Measurements from ENCODE around the gene FZD2. TPM values are rescaled to one million over a fixed set of nuclear protein-coding genes. Genes with fewer than 3 reads are reported as not detected.
"Not testable (repeated sequence)": the region's sequence is repeated elsewhere in the genome, so short reads cannot be mapped to it uniquely, and the experiment has no call there.

FZD2 gene
- polyA plus RNA-seq (2011; rRNA removed) (25.8 and 26.9 TPM in 2 replicates), polyA plus RNA-seq (2017; fragmentation: RNase III; extraction: RNeasy Plus Mini Kit Qiagen cat#74134 plus additional on column Dnase treatment) (42.0 to 62.4 TPM (median 54.9 TPM) in 3 replicates), polyA minus RNA-seq (2011; rRNA and poly(A)+ RNA removed) (33.1 and 61.1 TPM in 2 replicates)
- polyA plus RNA-seq (2012; cell fraction: cytosol; rRNA removed) = 61.7 and 106 TPM in 2 replicates
- polyA plus RNA-seq (2012; cell fraction: nucleus; rRNA removed) = 144 and 234 TPM in 2 replicates

DNA sequence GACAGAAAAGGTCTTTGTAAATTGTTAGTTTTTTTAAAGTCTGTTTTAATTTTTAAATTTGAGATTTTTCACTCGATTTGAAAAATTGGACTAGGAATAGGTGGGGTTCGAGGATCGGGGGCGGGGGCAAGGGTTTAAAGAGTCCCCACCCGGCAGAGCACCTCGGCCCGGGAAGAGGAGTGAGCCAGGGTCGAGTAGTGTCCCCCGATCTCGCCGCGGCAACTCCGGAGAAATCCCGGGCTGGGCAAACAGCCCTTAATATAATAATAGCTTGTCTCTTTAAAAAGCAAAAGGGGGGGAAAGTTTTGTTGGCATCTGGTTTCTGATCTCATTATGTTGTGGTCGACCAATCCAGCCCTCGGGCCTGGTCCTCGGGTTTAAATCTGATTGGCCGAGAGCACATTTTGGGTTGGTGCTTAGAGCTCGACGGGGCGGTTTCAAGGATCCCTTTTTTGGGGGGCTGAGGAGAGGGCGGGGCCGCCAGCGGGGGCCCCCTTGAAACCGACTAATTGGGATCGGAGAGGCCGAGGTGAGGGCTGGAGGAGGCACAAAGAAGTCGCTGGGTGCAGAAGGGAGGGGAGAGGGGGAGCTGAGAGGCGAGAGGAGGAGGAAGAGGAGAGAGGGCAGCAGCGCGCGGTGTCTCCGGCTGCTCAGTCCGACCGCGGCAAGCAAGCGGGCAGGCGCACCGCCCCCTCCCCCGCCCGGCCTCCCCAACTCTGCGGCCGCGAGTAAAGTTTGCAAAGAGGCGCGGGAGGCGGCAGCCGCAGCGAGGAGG lies at the start of gene FZD2:
Gene FZD2 (plus strand): TSS at position 653 of the 775 bp plus-strand sequence. CDS start 205 bp downstream, outside the sequence.
- Histone ChIP-seq H3K9me3 (no peaks in the 10 kb centered on the region), H3K4me3 (peak within 1 kb of the TSS; percentile 56), H3K4me1 (peaks cover 65% of the 10 kb centered on the region), H3K4me2 (peak within 1 kb of the TSS; percentile 92), H3K27ac (peak within 1 kb of the TSS; percentile 94 to 95)
- peak; percentile 68 for TF ChIP-seq POLR2A (IDR thresholded peaks at IDR 0.05; ENCODE audit: low read length)
- 0 out of 2 replicates have a peak, but pooled peaks have one; percentile 44 for TF ChIP-seq RFX5 (IDR thresholded peaks at IDR 0.05)
- peak in 1 of 2 experiments; percentile 9; a peak in 3 of 5 replicates for TF ChIP-seq RAD21 (conservative IDR thresholded peaks at IDR 0.05 in 1 of 2, IDR thresholded peaks at IDR 0.05 in 1 of 2)
- no peak for TF ChIP-seq NPAS2 (CRISPR knock-in tag; IDR thresholded peaks at IDR 0.05; ENCODE audit: borderline replicate concordance)
- peak; percentile 44; the same call in 2 of the 3 replicates for TF ChIP-seq SMC3 (IDR thresholded peaks at IDR 0.05)
- TF ChIP-seq JUN (IDR thresholded peaks at IDR 0.05) = peak; percentile 3 to 75; a peak in 2 of 5 replicates
- no peak for TF ChIP-seq HDAC2 (IDR thresholded peaks at IDR 0.05)
- no peak for TF ChIP-seq FOSL2 (IDR thresholded peaks at IDR 0.05)
- TF ChIP-seq FOSL2 (CRISPR knock-in tag; IDR thresholded peaks at IDR 0.05) = 0 out of 2 replicates have a peak, but pooled peaks have one; percentile 13
- TF ChIP-seq PHF8 (IDR thresholded peaks at IDR 0.05; ENCODE audit: borderline replicate concordance, low read depth) = peak; percentile 35
- TF ChIP-seq, protein P1, sequence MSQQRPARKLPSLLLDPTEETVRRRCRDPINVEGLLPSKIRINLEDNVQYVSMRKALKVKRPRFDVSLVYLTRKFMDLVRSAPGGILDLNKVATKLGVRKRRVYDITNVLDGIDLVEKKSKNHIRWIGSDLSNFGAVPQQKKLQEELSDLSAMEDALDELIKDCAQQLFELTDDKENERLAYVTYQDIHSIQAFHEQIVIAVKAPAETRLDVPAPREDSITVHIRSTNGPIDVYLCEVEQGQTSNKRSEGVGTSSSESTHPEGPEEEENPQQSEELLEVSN (IDR thresholded peaks at IDR 0.05; ENCODE audit: borderline replicate concordance, low read depth) = peak; percentile 57; the same call in 1 of the 2 replicates
- 0 out of 2 replicates have a peak, but pooled peaks have one; percentile 27 for TF ChIP-seq MYC (IDR thresholded peaks at IDR 0.05; ENCODE audit: borderline replicate concordance, low read length)
- no peak for TF ChIP-seq GATA3 (IDR thresholded peaks at IDR 0.05; ENCODE audit: borderline replicate concordance)
- ChIA-PET POLR2A (interaction anchor here (0.6 to 5.0 kb wide), 20 partner anchors 11 to 495 kb away, joined by 3 to 110 read pairs (median 5); partner anchors contain the start of genes GPATCH8 and TMUB2), CTCF (interaction anchor here (0.5 to 6.4 kb wide), 12 partner anchors 8 to 87 kb away, joined by 3 to 81 read pairs (median 4); no protein-coding TSS in a partner anchor)
- ATAC-seq (peak; percentile 89 to 95), FAIRE-seq (peak; percentile 96), DNase-seq (ENCODE audit: low read depth in 1 of 2, low spot score in 1 of 2) (peak; percentile 98 to 99)
- WGBS (ENCODE audit: missing lambda C conversion rate) = under 1% methylated on average over 41 of the region's 49 CpGs

DNA sequence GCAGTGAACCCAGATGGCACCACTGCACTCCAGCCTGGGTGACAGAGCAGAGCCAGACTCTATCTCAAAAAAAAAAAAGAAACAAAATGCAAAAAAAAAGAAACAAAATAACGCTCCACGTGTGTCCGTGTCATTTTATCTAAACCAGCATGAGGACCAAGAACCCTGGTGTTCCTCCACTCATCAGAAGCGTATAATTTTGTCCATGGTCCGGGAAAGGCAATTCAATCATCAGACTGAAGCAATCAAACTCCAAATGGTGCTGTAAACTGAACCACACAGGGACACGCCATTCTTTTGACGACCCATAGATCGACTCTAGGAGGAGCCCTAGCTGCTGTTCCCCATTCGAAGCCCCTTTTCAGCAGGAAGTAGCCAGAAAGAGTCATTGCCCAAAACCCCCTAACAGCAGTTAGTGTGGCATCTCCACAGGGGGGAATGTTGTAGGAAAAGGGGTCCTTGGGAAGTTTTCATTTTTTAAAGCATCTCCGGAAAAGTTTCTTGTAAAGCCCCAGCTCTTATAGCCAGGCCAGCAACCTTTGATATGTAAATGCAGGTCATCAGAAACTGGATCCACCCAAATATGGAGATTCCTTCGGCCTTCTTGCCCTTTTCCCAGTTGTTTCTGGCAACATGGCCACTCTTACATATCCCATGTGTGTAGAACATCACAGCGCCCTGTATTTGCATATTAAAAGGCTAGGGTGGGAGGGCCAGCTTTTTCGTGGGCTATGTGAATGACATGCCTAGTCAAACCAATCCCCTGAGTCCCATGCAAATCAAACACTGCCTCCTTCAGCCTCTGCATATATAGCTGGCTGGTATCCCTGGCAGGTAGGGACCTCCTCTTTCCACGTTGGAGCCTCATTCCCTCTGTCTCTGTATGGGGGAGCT lies 45.8 kb upstream of the FZD2 start:
- H3K4me1 ChIP-seq, H3K4me3 ChIP-seq, FAIRE-seq, H3K27ac ChIP-seq, H3K9me3 ChIP-seq, H3K4me2 ChIP-seq: not testable (repeated sequence)
- peak; percentile 73 to 83; a peak in 5 of 6 replicates for ATAC-seq
- DNase-seq (ENCODE audit: low read depth in 1 of 2, low spot score in 1 of 2) = peak in 1 of 2 experiments; percentile 54
- ChIA-PET POLR2A (interaction anchor here (0.6 to 1.4 kb wide), 2 partner anchors 8 to 292 kb away, joined by 4 to 10 read pairs; partner anchors contain the start of gene GPATCH8), CTCF (interaction anchor here (0.7 to 2.1 kb wide), 9 partner anchors 10 to 197 kb away, joined by 3 to 8 read pairs (median 3); no protein-coding TSS in a partner anchor)
- WGBS (ENCODE audit: missing lambda C conversion rate) = 73% methylated on average over 14 of the region's 14 CpGs
- peak in 1 of 2 experiments; percentile 18; a peak in 1 of 5 replicates for TF ChIP-seq RAD21 (conservative IDR thresholded peaks at IDR 0.05 in 1 of 2, IDR thresholded peaks at IDR 0.05 in 1 of 2)

DNA sequence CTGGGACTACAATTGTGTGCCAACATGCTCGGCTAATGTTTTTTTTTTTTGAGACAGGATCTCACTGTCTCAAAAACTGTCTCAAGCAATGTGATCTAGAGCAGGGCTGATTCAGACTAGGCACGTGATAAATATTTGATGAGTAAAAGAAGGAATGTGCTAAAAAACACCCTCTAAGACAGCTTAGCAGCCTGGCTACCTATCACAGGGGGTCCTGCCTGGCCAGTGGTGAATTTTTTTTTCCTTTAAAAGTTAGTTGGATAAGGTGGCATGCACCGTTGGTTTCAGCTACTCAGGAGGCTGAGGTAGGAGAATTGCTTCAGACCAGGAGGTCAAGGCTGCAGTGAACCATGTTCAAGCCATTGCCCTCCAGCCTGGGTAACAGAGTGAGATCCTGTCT lies 39.3 kb upstream of the FZD2 start:
- peak in 1 of 2 experiments; percentile 50; a peak in 2 of 6 replicates for ATAC-seq
- no peak for TF ChIP-seq CEBPB (IDR thresholded peaks at IDR 0.05)
- TF ChIP-seq HDAC2 (IDR thresholded peaks at IDR 0.05) = no peak

More for the DNA sequence above, 39.3 kb upstream of the FZD2 start:
- CTCF ChIA-PET = interaction anchor here (0.7 to 1.2 kb wide), 3 partner anchors 15 to 125 kb away, joined by 3 to 4 read pairs (median 3); no protein-coding TSS in a partner anchor
- Histone ChIP-seq H3K9me3 (no peaks in the 10 kb centered on the region), H3K4me2 (0 out of 3 replicates have a peak overlapping the region, but pooled peaks have one; percentile 22), H3K4me1 (peaks cover 6% of the 10 kb centered on the region; the same call in 1 of the 3 replicates), H3K4me3 (no peak overlapping the region), H3K27ac (peak overlapping the region in 1 of 2 experiments; percentile 12; a peak in 1 of 6 replicates)
- POLR2A ChIA-PET = no interaction called here
- FAIRE-seq = no peak
- WGBS (ENCODE audit: missing lambda C conversion rate) = 19% methylated on average over 3 of the region's 3 CpGs
- no peak for DNase-seq (ENCODE audit: low read depth in 1 of 2, low spot score in 1 of 2)

Measured in A549 (cell line).